Type B pancreatic cell (in vitro differentiated cells): Measurements from ENCODE around the gene DLGAP4. TPM values are rescaled to one million over a fixed set of nuclear protein-coding genes. Genes with fewer than 3 reads are reported as not detected.

ENCODE experiments used
- DNase-seq: peaks from one replicate; pipeline ENCODE4 v3.0.0; 2021; ENCODE audit warnings: mixed read lengths; ENCODE audit not compliant: unreplicated experiment; ENCODE audit errors: extremely low spot score
- H3K27ac Mint-ChIP-seq: 2 replicates; pipeline ENCODE4 v1.8.0; 2021; ENCODE audit warnings: mild to moderate bottlenecking, mixed read lengths
- H3K27me3 Mint-ChIP-seq: 2 replicates; pipeline ENCODE4 v1.8.0; 2021; ENCODE audit warnings: mixed read lengths
- H3K36me3 Mint-ChIP-seq: 2 replicates; pipeline ENCODE4 v1.8.0; 2021; ENCODE audit warnings: mixed read lengths
- H3K4me1 Mint-ChIP-seq: one replicate; pipeline ENCODE4 v1.8.0; 2021; ENCODE audit warnings: mixed read lengths; ENCODE audit not compliant: unreplicated experiment
- H3K4me3 Mint-ChIP-seq: 2 replicates; pipeline ENCODE4 v1.8.0; 2021; ENCODE audit warnings: mild to moderate bottlenecking, mixed read lengths
- H3K9me3 Mint-ChIP-seq: 2 replicates; pipeline ENCODE4 v1.8.0; 2021; ENCODE audit warnings: mixed read lengths
- CTCF ChIP-seq: fragments of 200-600 bp; sonication (generic); conservative IDR thresholded peaks from 2 replicates; pipeline ENCODE4 v1.5.0; 2021; ENCODE audit warnings: antibody characterized with exemption, mild to moderate bottlenecking
- total RNA-seq: library from RNA; stranded (reverse); gene quantifications from 2 replicates; pipeline ENCODE4 v1.2.1, GENCODE V29; 2021; ENCODE audit warnings: low replicate concordance

DLGAP4 gene
- total RNA-seq, 1 donor from 2014 or later: 78.0 TPM

GRCh38 chr20:36340593-36340990, 34.5 kb downstream of the DLGAP4 start:
- H3K4me3 Mint-ChIP-seq: no peak overlapping the region
- peaks cover 17% of the 10 kb centered on the region for H3K27me3 Mint-ChIP-seq
- H3K9me3 Mint-ChIP-seq: no peaks in the 10 kb centered on the region
- no peak for DNase-seq
- H3K4me1 Mint-ChIP-seq: no peaks in the 10 kb centered on the region
- H3K27ac Mint-ChIP-seq: no peak overlapping the region
- no peaks in the 10 kb centered on the region for H3K36me3 Mint-ChIP-seq
- TF ChIP-seq CTCF: no peak

- no peaks in the 10 kb centered on the region for H3K9me3 Mint-ChIP-seq
- no peak overlapping the region for H3K4me3 Mint-ChIP-seq
- H3K27ac Mint-ChIP-seq: no peak overlapping the region
- peaks cover 8% of the 10 kb centered on the region for H3K27me3 Mint-ChIP-seq
- TF ChIP-seq CTCF: no peak
- DNase-seq: no peak
- no peaks in the 10 kb centered on the region for H3K36me3 Mint-ChIP-seq
- H3K4me1 Mint-ChIP-seq: no peaks in the 10 kb centered on the region
Observed at GRCh38 chr20:36341331-36342020, 35.3 kb downstream of the DLGAP4 start.

- Mint-ChIP-seq H3K4me3 (no peak overlapping the region), H3K9me3 (no peaks in the 10 kb centered on the region), H3K36me3 (no peaks in the 10 kb centered on the region), H3K27me3 (peaks cover 11% of the 10 kb centered on the region), H3K4me1 (no peaks in the 10 kb centered on the region), H3K27ac (no peak overlapping the region)
- no peak for TF ChIP-seq CTCF
- no peak for DNase-seq
Observed at GRCh38 chr20:36342331-36343120, 36.4 kb downstream of the DLGAP4 start.

- H3K9me3 Mint-ChIP-seq: no peaks in the 10 kb centered on the region
- TF ChIP-seq CTCF: no peak
Observed at GRCh38 chr20:36343641-36344040, 37.5 kb downstream of the DLGAP4 start.

GRCh38 chr20:36344517-36345132, 38.5 kb downstream of the DLGAP4 start:
- no peak for TF ChIP-seq CTCF
- H3K36me3 Mint-ChIP-seq: no peaks in the 10 kb centered on the region
- no peaks in the 10 kb centered on the region for H3K4me1 Mint-ChIP-seq
- H3K4me3 Mint-ChIP-seq: no peak overlapping the region
- DNase-seq: peak; percentile 82
- peaks cover 9% of the 10 kb centered on the region for H3K27me3 Mint-ChIP-seq
- H3K9me3 Mint-ChIP-seq: no peaks in the 10 kb centered on the region
- H3K27ac Mint-ChIP-seq: no peak overlapping the region

More at GRCh38 chr20:36343641-36344040, 37.5 kb downstream of the DLGAP4 start:
- Mint-ChIP-seq H3K4me3 (no peak overlapping the region), H3K4me1 (no peaks in the 10 kb centered on the region), H3K27ac (no peak overlapping the region), H3K27me3 (peaks cover 10% of the 10 kb centered on the region), H3K36me3 (no peaks in the 10 kb centered on the region)
- DNase-seq: no peak
